Measurements from ENCODE around the gene RPS16. TPM values are rescaled to one million over a fixed set of nuclear protein-coding genes. Genes with fewer than 3 reads are reported as not detected.
"Not testable (repeated sequence)": the region's sequence is repeated elsewhere in the genome, so short reads cannot be mapped to it uniquely, and the experiment has no call there.

RPS16 gene
- total and polyA plus RNA-seq, 3 donors from 2014 or later, result 628 to 1,146 (median 1,122) TPM

GRCh38 chr19:39469567-39469966, 33.8 kb upstream of the RPS16 start:
- DNase-seq, result no peak
- Histone ChIP-seq H3K4me3 (no peak overlapping the region), H3K36me3 (ENCODE audit: low read depth, missing control alignments) (no peaks in the 10 kb centered on the region), H3K27ac (no peak overlapping the region), H3K9me3 (no peaks in the 10 kb centered on the region), H3K27me3 (no peaks in the 10 kb centered on the region), H3K4me1 (no peaks in the 10 kb centered on the region)
- WGBS, 2 donors, result 78 to 90% methylated on average over 5 to 6 of the region's 6 CpGs
- intact Hi-C loops (cut with DNase I; ENCODE audit: low total_unique reads), result no loop called here
- no peak for TF ChIP-seq POLR2A (IDR thresholded peaks at IDR 0.05)
- TF ChIP-seq, protein P1, sequence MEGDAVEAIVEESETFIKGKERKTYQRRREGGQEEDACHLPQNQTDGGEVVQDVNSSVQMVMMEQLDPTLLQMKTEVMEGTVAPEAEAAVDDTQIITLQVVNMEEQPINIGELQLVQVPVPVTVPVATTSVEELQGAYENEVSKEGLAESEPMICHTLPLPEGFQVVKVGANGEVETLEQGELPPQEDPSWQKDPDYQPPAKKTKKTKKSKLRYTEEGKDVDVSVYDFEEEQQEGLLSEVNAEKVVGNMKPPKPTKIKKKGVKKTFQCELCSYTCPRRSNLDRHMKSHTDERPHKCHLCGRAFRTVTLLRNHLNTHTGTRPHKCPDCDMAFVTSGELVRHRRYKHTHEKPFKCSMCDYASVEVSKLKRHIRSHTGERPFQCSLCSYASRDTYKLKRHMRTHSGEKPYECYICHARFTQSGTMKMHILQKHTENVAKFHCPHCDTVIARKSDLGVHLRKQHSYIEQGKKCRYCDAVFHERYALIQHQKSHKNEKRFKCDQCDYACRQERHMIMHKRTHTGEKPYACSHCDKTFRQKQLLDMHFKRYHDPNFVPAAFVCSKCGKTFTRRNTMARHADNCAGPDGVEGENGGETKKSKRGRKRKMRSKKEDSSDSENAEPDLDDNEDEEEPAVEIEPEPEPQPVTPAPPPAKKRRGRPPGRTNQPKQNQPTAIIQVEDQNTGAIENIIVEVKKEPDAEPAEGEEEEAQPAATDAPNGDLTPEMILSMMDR (IDR thresholded peaks at IDR 0.05), result no peak

- TF ChIP-seq POLR2A (IDR thresholded peaks at IDR 0.05), result no peak
- TF ChIP-seq, protein P1 (IDR thresholded peaks at IDR 0.05), result no peak
- 88% methylated on average over 11 of the region's 11 CpGs for WGBS, 2 donors
- Histone ChIP-seq H3K4me1 (peaks cover under 1% of the 10 kb centered on the region), H3K27me3 (no peaks in the 10 kb centered on the region), H3K4me3 (no peak overlapping the region), H3K9me3 (no peaks in the 10 kb centered on the region), H3K36me3 (ENCODE audit: low read depth, missing control alignments) (no peaks in the 10 kb centered on the region), H3K27ac (no peak overlapping the region)
- DNase-seq, result no peak
- intact Hi-C loops (cut with DNase I; ENCODE audit: low total_unique reads), result no loop called here
Measured at GRCh38 chr19:39469036-39469435, 33.3 kb upstream of the RPS16 start.

DNA sequence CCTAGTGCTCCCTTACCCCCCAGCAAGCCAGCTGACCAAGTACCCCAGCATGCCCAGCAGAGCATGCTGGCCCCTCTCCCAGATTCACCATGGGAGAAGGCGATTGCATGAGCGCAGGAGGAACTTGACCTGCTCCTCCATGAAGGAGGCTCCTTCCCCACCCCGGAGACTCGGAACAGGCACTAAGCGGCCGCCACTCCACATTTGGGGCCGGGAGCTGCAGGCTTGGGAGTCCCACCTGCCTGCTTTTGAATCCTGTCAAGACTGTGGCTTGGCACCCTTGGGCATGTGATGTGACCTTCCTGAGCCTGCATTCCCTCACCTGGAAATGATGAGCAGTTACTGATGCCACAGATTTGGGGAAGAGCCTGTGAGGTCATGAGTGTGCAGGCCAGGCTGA, 32.2 kb upstream of the RPS16 start:
- Histone ChIP-seq H3K4me3 (no peak overlapping the region), H3K36me3 (ENCODE audit: low read depth, missing control alignments) (no peaks in the 10 kb centered on the region), H3K4me1 (peaks cover 2% of the 10 kb centered on the region), H3K27me3 (no peaks in the 10 kb centered on the region), H3K9me3 (no peaks in the 10 kb centered on the region), H3K27ac (no peak overlapping the region)
- intact Hi-C loops (cut with DNase I; ENCODE audit: low total_unique reads), result no loop called here
- TF ChIP-seq, protein P1 (IDR thresholded peaks at IDR 0.05), result no peak
- no peak for TF ChIP-seq POLR2A (IDR thresholded peaks at IDR 0.05)
- 88 to 97% methylated on average over 4 to 7 of the region's 7 CpGs for WGBS, 2 donors
- DNase-seq, result no peak

DNA sequence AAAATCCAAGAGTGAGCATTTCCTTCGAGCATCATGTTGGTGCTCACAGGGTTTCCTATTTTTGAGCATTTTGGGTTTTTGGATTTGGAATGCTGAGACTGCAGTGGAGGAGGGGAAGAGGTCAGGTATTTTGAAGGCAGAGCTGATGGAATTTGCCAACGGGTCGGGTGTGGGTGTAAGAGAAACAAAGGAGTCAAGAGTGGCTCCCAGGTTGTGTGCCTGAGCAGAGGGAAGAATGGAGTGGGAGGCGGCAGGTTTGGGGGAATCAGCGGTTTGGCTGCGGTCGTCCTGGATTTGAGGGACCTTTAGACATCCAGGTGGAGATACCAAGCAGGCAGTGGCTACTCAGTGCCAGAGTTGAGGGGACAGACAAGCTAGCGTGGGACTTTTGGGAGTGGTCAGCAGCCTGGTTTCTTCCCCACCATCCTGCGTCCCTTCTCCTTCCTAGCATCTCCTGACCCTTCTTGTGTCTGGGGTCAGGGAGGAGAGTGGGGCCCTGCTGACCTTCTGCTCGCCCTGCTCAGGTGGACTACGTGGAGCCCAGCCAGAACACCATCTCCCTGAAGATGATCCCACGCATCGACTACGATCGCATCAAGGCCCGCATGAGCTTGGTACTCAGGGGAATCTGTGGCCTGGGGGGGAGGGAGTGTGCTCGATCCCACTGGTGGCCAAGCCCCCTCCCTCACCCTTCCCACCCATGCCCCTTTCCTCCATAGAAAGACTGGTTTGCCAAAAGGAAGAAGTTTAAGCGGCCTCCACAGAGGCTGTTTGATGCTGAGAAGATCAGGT, 30.4 kb upstream of the RPS16 start:
- no peaks in the 10 kb centered on the region for H3K36me3 ChIP-seq (ENCODE audit: low read depth, missing control alignments)
- H3K27ac ChIP-seq, result no peak overlapping the region
- no peak for TF ChIP-seq POLR2A (IDR thresholded peaks at IDR 0.05)
- TF ChIP-seq, protein P1 (IDR thresholded peaks at IDR 0.05), result no peak
- H3K4me3 ChIP-seq, result no peak overlapping the region
- no peaks in the 10 kb centered on the region for H3K9me3 ChIP-seq
- H3K27me3 ChIP-seq, result no peaks in the 10 kb centered on the region
- no peak for DNase-seq
- WGBS, 2 donors, result 91% methylated on average over 18 of the region's 18 CpGs
- H3K4me1 ChIP-seq, result peaks cover 2% of the 10 kb centered on the region
- intact Hi-C loops (cut with DNase I; ENCODE audit: low total_unique reads), result no loop called here

GRCh38 chr19:39463403-39463802, 27.7 kb upstream of the RPS16 start:
- Histone ChIP-seq H3K36me3 (ENCODE audit: low read depth, missing control alignments) (no peaks in the 10 kb centered on the region), H3K27ac (no peak overlapping the region), H3K4me1 (peaks cover 2% of the 10 kb centered on the region), H3K4me3 (no peak overlapping the region), H3K9me3 (no peaks in the 10 kb centered on the region), H3K27me3 (no peaks in the 10 kb centered on the region)
- no peak for DNase-seq
- TF ChIP-seq POLR2A (IDR thresholded peaks at IDR 0.05), result no peak
- TF ChIP-seq, protein P1 (IDR thresholded peaks at IDR 0.05), result no peak
- WGBS, 2 donors, result 60 to 81% methylated on average over 3 of the region's 3 CpGs
- intact Hi-C loops (cut with DNase I; ENCODE audit: low total_unique reads), result no loop called here

DNA sequence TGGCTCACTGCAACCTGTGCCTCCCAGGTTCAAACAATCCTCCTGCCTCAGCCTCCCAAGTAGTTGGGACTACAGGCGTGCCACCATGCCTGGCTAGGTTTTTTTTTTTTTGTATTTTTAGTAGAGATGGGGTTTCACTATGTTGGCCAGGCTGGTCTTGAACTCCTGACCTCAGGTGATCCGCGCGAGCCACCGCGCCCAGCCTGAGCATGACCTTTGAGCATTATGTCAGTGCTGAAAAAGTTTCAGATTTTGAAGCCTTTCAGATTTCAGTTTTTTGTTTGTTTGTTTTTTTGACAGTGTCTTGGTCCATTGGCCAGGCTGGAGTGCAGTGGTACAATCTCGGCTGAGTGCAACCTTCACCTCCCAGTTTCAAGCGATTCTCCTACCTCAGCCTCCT, 15.5 kb upstream of the RPS16 start:
- DNase-seq; H3K4me3 ChIP-seq; H3K36me3 ChIP-seq (ENCODE audit: low read depth, missing control alignments); H3K27ac ChIP-seq; H3K9me3 ChIP-seq; intact Hi-C loops (cut with DNase I; ENCODE audit: low total_unique reads); H3K27me3 ChIP-seq: not testable (repeated sequence)
- H3K4me1 ChIP-seq, result peaks cover 32% of the 10 kb centered on the region
- 87 to 93% methylated on average over 8 of the region's 8 CpGs for WGBS, 2 donors
